NCI-H2029 (cell line): ENCODE results near the gene TXNL1.

Experiments used
- DNase-seq: peaks from one replicate; lab custom pipeline; 2025; lab: John Stamatoyannopoulos, UW

The TXNL1 gene

GRCh38 chr18:56570978-56571377 lies 67.4 kb downstream of the TXNL1 start:
- no peak for DNase-seq

DNA sequence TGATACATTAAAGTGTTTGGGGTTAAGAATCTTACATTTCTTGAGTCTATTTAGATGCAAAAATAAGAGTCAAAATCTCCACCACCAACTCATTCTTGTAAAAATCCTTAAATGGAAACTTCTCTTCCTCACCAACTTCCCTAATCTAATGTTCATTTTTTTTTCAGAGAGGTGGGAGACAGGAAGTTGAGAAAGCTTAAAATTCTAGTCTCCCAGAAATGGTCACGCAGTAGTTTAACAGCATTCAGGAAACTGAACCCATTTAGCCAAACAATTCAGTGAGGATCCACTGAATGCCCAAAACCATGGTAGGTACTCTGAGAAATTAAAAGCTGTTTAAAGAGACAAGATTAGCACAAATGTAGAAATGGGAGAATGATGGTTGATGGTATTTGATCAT lies 69.0 kb downstream of the TXNL1 start:
- DNase-seq: no peak

DNA sequence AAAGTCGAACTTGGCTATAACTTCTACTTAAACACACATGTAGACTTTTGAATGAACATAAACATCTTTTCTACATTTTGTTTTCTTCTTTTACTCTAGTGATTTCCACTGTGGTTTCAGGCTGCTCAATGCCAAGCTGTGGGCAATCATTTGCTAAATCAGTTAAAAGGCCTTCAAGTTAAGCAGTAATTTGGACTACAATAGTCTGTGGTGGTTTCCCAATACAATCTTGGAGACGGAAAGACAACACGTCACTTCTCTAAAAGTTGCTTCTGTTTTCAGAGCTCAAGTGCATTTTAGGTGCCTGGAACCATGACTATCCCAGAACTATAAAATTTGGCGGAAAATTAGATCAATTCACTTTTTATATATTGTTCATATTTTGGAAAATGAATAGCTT lies 69.4 kb downstream of the TXNL1 start:
- DNase-seq: no peak

GRCh38 chr18:56565551-56566345 lies 72.6 kb downstream of the TXNL1 start:
- DNase-seq: no peak

GRCh38 chr18:56565046-56565445 lies 73.3 kb downstream of the TXNL1 start:
- DNase-seq: no peak

DNA sequence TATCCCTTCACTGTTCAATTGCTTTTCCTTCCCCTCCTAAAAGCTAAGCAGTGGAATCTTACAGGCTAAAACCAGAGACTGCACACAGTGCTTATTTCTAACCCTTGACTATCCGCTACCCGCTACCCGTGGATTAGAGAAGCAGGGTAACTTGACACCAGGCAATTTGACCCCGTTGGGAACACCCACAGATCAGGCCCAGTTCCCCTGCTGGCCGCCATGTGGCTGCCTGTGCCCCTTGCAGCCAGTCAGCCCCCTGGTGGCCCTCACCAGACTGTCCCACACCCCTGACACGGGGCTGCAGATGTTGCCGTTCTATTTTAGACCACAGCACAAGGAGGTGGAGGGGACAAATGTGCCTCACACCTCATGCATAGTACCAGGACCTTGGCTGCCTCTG lies 74.8 kb downstream of the TXNL1 start:
- DNase-seq: no peak

DNA sequence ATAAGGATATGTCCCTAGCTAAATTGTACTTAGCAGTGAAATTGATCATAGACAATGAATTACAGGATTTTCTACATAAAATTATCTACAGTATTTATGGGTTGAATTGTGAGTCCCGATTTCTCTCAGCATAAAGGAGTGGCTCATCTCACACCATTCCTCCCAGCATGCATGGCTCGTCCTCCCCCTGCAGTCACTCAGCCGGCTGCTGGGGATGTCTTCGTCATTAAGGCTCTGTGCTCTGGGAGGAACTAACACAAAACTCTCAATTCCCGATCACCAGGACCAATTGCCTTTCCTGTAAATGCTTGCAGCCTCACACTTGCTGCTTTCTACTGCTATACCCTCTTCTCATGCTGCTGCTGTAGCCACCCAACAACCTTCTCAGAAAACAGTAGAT lies 75.9 kb downstream of the TXNL1 start:
- no peak for DNase-seq

GRCh38 chr18:56560992-56561391 lies 77.4 kb downstream of the TXNL1 start:
- no peak for DNase-seq

DNA sequence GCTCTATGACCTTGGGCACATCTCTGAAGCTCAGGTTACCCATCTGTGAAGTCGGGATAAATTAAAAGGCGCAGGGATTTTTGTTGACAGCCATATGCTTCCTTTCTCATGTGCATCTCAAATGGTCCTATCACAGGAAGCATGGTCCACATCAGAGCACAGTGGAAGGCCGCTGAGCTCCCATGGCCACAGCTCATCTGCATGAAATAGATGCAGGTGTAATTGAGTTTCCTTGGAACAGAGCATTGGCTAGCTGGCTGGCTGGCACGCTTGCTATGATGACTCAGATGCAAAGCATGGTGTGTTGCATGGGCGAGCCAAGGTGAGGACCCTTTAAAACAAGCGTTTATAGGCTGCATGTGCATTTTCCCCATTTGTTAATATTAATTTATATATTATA lies 79.3 kb downstream of the TXNL1 start:
- no peak for DNase-seq

DNA sequence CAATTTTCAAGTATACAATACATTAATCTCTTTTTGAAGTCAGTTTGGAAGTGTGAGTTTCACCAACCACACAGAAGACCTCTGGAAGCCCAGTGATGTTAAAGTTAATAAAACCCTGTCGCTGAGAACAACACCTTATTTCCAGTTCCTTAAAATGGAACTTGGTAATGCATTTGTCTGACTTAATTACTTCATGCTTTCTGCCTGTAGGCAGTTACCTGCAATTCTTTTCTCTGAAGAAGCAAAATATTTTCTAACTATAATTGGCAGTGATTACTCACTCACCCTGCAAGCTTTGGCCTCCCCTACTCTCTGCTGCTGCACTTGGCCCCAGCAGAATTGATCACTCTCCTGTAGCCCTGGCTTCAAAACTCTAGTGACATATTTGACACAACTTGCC lies 81.5 kb downstream of the TXNL1 start:
- no peak for DNase-seq

GRCh38 chr18:56550121-56550520 lies 88.3 kb downstream of the TXNL1 start:
- no peak for DNase-seq
